Breast epithelium (tissue), 4 donors: ENCODE data around the gene NR2F1-AS1. TPM values are rescaled to one million over a fixed set of nuclear protein-coding genes. Genes with fewer than 3 reads are reported as not detected.

Experiments used
- DNase-seq, 2 donors: peaks; one replicate each; pipeline ENCODE4 v3.0.0-alpha.2; 2019; ENCODE audit warnings: low spot score in 2 of 2
- H3K27ac ChIP-seq, 2 donors: fragments of 200-600 bp; sonication (generic) in 1 of 2; one replicate each; pipeline ENCODE4 v1.5.1; 2016 to 2019; ENCODE audit warnings: mild to moderate bottlenecking in 1 of 2
- H3K27me3 ChIP-seq, 2 donors: fragments of 200-600 bp; sonication (generic) in 1 of 2; one replicate each; pipeline versions ENCODE4 v1.5.1 to v1.6.0; 2017 to 2019; ENCODE audit warnings: control low read depth in 1 of 2, mild to moderate bottlenecking in 1 of 2
- H3K36me3 ChIP-seq: fragments of 200-600 bp; one replicate; pipeline ENCODE4 v1.5.1; 2019
- H3K4me1 ChIP-seq, 2 donors: fragments of 200-600 bp; sonication (generic); one replicate each; pipeline ENCODE4 v1.5.1; 2016 to 2019; ENCODE audit warnings: control low read depth in 1 of 2
- H3K4me3 ChIP-seq, 3 donors: fragments of 200-600 bp; sonication (generic); 1 replicate in 2 of 3; 2 replicates in 1 of 3; pipeline ENCODE4 v1.5.1; 2016 to 2019; ENCODE audit warnings: mild to moderate bottlenecking in 3 of 3, moderate library complexity in 2 of 3
- H3K9me3 ChIP-seq, 2 donors: fragments of 200-600 bp; sonication (generic) in 1 of 2; one replicate each; pipeline ENCODE4 v1.5.1; 2016 to 2019; ENCODE audit warnings: control low read depth in 1 of 2
- CTCF ChIP-seq, 3 donors: fragments of 450-650 bp; IDR thresholded peaks; one replicate each; pipeline ENCODE4 v1.5.1; 2016 to 2017; ENCODE audit warnings: antibody characterized with exemption in 3 of 3, mild to moderate bottlenecking in 3 of 3, moderate library complexity in 3 of 3
- POLR2A ChIP-seq: fragments of 450-650 bp; IDR thresholded peaks from one replicate; pipeline ENCODE4 v1.6.1; 2016; ENCODE audit warnings: antibody characterized with exemption, mild to moderate bottlenecking, moderate library complexity
- POLR2AphosphoS5 ChIP-seq, 3 donors: sonication (generic); formaldehyde crosslinking; IDR thresholded peaks; one replicate each; pipeline ENCODE4 v1.6.1; 2017; ENCODE audit warnings: antibody characterized with exemption in 3 of 3
- intact Hi-C: fragments of 100-400 bp; cut with DNase I; formaldehyde crosslinking; loops from one replicate; pipeline ENCODE4 v1.15.1; 2023; ENCODE audit warnings: low total_unique reads
- total RNA-seq, 3 donors: library from RNA; depleted of rRNA; stranded (reverse); fragments of >200 nt; gene quantifications; one replicate each; pipeline ENCODE4 v1.1.0, GENCODE V29; 2016

NR2F1-AS1 gene
- total RNA-seq, 3 donors from 2014 or later: 7.0 to 17.4 (median 15.2) TPM

- no peak overlapping the region for H3K4me3 ChIP-seq
- intact Hi-C loops: no loop called here
- no peak overlapping the region for H3K27ac ChIP-seq
- no peaks in the 10 kb centered on the region for H3K4me1 ChIP-seq
- H3K9me3 ChIP-seq: no peaks in the 10 kb centered on the region
- TF ChIP-seq POLR2A (no peak), CTCF (IDR thresholded peaks at IDR 0.05) (no peak), POLR2AphosphoS5 (IDR thresholded peaks at IDR 0.05) (no peak)
- peaks cover 0 to 62% of the 10 kb centered on the region in 2 donors for H3K27me3 ChIP-seq
- H3K36me3 ChIP-seq: no peaks in the 10 kb centered on the region
- DNase-seq: no peak
Observed at GRCh38 chr5:93594591-93595419, 13.8 kb upstream of the NR2F1-AS1 start.

- Histone ChIP-seq H3K27me3 (peaks cover 0 to 50% of the 10 kb centered on the region in 2 donors), H3K27ac (peak overlapping the region in 1 of 2 donors; percentile 19)
Observed at GRCh38 chr5:93593476-93594131, 12.6 kb upstream of the NR2F1-AS1 start.

GRCh38 chr5:93592883-93593282 lies 11.9 kb upstream of the NR2F1-AS1 start:
- H3K9me3 ChIP-seq: no peaks in the 10 kb centered on the region
- TF ChIP-seq POLR2AphosphoS5 (IDR thresholded peaks at IDR 0.05) (no peak), POLR2A (no peak), CTCF (IDR thresholded peaks at IDR 0.05) (no peak)
- H3K4me3 ChIP-seq: peak overlapping the region in 1 of 3 donors; percentile 6
- peaks cover 0 to 46% of the 10 kb centered on the region in 2 donors for H3K27me3 ChIP-seq
- no peaks in the 10 kb centered on the region for H3K36me3 ChIP-seq
- intact Hi-C loops: no loop called here
- H3K4me1 ChIP-seq: no peaks in the 10 kb centered on the region
- no peak overlapping the region for H3K27ac ChIP-seq
- DNase-seq: no peak

More at GRCh38 chr5:93593476-93594131, 12.6 kb upstream of the NR2F1-AS1 start:
- no peak for DNase-seq
- peak overlapping the region in 1 of 3 donors; percentile 25 for H3K4me3 ChIP-seq
- no peaks in the 10 kb centered on the region for H3K36me3 ChIP-seq
- no peak for TF ChIP-seq POLR2A
- no peak for TF ChIP-seq POLR2AphosphoS5 (IDR thresholded peaks at IDR 0.05)
- TF ChIP-seq CTCF (IDR thresholded peaks at IDR 0.05): no peak
- intact Hi-C loops: no loop called here
- no peaks in the 10 kb centered on the region for H3K4me1 ChIP-seq
- H3K9me3 ChIP-seq: no peaks in the 10 kb centered on the region

GRCh38 chr5:93591323-93591945 lies 10.4 kb upstream of the NR2F1-AS1 start:
- peak overlapping the region in 2 of 3 donors; percentile 63 to 75 for H3K4me3 ChIP-seq
- H3K36me3 ChIP-seq: no peaks in the 10 kb centered on the region
- no peaks in the 10 kb centered on the region for H3K9me3 ChIP-seq
- TF ChIP-seq POLR2A (no peak), POLR2AphosphoS5 (IDR thresholded peaks at IDR 0.05) (no peak), CTCF (IDR thresholded peaks at IDR 0.05) (no peak)
- DNase-seq: no peak
- intact Hi-C loops: no loop called here
- no peaks in the 10 kb centered on the region for H3K4me1 ChIP-seq
- H3K27ac ChIP-seq: peak overlapping the region in 1 of 2 donors; percentile 32
- H3K27me3 ChIP-seq: peaks cover 0 to 44% of the 10 kb centered on the region in 2 donors
